NCI-H2107 treated with DMSO at 0.1 percent for 48 hours (cell line): ENCODE data around the gene DIO3.

Experiments used
- DNase-seq: peaks from one replicate; lab custom pipeline; 2025; ENCODE audit not compliant: unreplicated experiment; lab: John Stamatoyannopoulos, UW

DIO3 gene

DNA sequence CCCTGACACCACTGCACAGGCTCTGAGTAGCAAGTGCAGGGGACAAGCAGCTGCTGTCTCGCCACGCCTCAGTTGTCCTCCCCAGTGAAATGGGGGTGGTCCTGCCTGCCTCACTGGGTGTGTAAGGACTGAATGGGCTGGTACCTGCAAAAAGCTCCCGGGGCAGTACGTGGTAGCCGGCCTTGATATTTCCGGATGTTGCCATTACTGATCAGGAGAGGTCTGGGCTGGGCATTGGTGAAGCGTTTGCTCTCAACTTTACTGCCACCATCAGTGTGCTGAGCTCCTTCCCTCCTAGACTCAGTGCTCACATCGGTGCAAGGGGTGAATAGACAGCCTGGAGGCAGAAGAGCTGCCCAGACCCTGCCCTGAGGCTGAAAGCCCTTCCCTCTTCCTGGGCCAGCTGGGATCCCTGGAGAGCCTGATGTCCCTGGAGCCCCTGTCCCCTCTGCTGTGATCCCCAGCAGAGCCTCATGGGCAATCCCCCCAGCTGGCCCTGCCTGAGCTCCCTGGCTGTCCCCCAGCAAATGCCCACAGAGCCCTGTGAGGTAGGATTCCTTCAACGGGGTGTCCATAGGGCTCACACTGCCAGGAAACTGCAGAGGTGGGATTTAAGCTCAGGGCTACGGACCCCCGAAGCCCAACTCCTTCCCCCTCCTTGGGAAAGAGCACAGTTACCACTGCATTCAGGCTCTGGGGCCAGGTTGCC lies 18.2 kb downstream of the DIO3 start:
- no peak for DNase-seq

DNA sequence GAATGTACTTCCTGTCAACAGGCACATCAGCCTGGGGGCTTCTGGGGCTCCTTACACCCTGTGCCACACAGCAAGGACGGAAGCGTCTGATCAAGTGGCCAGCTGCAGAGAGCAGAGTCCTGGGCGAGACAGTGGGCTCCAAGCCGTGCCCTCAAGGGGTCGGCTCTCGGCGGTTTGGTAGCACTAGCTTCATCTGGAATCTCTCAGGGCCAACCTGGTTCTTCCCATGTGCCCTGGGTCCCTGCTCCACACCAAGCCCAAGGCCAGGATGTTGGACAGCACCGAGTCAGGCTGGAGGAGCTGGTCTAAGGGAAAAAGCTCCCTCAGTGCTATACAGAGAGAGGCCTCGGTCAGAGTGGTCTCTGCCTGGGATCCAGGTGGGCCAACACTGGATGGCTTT lies 20.5 kb downstream of the DIO3 start:
- DNase-seq = no peak

DNA sequence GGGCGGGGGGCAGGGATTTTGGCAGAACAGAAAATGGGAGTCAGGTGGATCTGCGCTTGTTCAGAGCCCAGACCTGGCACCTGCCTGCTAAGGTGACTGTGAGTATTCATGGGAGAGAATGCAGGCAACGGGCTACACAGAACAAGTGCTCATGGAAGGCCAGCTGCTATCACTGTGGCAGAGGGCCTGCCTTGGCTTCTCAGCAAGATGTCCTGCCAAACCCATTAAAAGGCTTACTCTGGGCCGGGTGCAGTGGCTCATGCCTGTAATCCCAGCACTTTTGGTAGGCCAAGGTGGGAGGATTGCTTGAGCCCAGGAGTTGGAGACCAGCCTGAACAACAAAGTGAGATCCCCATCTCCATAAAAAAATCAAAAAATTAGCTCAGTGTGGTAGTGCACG lies 21.0 kb downstream of the DIO3 start:
- DNase-seq = no peak

DNA sequence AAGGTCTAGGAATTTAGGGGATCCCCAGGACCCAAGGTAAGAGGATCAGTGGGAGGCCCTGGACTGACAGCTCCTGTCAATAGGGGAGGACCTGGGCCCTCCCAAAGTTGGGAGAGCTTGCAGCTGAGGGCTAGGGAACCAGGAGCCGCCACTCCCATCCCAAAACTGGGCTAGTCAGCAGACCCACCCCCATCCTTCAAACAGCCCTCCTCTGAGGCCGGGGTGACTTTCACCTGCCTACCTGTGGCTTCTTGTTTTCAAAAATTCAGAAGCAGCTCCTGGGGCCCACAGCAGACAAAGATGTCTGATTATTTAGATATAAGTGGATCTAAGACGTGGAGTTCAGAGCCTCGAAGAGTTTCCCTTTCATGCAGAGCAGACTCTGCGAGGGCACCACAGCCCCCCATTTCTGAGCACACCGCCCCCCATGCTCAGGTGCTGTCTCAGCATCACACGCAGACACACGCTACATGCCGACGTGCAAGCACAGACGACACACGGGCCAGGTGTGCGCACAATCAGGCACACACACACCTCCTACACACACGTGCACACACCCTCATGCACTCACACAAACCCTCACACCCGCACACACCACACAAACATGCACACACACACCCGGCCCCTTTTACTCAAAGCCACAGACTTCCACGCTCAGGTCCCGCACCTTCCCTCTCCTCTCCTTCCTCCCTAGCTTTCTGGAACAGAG lies 21.9 kb downstream of the DIO3 start:
- no peak for DNase-seq

DNA sequence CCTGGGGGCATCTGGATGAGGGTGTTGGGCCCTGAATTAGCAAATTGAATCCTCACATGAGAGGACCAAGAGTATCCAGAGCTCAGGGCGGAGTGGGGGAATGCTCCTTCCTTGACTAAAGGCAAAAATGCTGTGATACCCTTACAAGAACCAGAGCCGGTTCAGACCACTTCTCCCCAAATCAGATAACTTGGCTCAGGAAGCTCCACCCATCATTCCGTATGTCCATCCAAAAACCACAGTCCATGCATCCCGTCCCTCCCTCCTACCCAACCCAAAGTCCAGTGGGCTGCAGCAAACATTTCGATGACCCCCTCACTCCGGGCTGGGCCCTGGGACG lies 22.4 kb downstream of the DIO3 start:
- DNase-seq = no peak

DNA sequence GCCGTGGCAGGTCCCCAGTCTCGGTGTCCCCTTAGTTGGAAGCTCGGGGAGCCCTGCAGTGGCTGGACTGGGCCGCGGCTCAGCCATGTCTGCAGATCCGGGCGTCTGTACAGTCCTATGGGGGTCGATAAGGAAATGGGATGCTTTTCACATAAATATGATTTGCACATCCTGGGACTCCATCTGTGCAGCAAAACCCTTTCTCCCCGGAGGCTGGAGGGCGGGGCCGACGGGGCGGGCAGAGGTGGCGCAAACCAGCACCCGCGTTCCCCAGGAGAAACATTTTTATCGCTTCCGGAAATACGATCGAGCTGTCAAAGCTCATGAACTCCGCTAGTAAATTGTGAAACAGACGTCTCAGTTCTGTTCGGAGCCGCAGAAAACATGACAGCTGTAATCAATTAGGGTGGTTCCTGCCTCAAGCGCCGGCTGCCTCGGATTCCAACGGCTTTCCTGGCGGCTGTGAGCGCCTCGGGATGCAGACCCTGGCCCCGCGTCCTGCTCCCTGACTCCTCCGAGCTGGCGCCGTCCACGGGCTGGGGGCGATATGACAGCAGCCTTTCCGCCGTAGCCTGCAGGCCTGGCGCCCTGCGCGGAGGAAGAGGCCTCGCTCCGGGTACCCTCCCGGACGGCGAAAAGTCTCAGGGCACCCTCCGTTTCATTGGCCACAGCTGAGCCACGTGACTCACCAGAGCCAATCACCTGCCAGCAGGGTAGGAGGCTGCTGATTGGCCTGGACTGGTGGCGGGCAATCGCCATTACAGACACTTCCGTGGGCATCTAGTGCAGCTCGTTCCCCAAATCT lies 23.0 kb downstream of the DIO3 start:
- DNase-seq = no peak

DNA sequence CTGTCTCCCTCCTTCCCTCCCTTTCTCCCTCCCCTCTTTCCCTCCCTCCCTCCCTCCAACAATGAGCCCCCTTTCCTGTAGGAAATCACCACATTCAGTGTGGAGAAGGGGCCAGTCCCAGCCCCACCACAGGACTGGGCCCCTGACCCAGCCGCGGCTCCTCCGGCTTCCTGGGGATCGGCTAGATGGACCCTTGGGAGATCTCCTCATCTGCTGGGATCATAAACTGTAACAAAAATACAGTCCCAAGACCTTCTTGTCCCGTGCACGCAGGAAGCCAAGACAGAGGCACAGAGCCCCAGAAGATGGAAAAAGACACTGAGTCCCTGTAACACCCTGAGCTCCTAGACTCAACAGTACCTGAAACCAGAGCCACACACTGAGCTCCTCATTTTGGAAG lies 23.9 kb downstream of the DIO3 start:
- DNase-seq = no peak

DNA sequence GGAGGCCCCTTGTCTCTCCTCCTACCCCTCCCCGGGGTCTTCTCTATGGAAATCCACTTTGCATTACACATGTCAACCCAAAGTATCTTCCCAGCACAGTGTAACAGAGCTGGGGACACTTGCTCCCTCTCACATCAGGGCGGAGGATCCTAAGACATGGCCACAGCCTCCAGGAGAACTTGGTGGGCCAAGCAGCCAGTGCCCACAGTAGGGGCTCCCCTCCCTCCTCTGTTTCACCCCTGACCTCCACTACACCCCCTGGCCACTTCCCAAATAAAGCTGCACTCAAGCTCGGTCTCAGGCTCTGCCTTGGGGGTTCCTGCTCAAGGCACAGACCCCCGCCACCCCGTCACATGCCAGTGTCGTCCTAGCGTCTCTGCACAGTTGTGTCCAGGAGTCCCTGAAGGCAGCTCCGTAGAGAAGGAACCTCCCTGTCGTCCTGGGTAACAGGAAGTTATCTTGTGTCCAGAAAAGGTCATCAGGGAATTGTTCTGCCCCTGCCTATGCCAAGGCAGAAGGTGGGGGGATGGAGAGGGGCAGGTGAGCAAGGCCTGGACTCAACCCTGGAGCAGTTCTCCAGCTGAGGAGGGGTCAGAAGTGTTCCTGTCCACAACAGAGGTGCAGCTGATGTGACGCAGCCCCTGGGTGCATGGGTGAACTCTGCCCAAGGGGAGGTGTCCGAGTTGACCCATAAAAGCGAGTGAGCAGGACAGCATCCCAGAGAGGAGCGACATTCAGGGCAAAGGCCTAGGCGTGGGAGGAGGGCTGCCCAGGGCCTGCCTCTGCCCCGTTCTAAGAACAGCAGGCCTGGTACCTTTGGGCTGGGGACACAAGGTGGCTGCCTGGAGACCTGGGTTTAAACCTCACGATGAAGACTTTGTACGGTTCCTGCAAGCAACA lies 25.5 kb downstream of the DIO3 start:
- DNase-seq = no peak

DNA sequence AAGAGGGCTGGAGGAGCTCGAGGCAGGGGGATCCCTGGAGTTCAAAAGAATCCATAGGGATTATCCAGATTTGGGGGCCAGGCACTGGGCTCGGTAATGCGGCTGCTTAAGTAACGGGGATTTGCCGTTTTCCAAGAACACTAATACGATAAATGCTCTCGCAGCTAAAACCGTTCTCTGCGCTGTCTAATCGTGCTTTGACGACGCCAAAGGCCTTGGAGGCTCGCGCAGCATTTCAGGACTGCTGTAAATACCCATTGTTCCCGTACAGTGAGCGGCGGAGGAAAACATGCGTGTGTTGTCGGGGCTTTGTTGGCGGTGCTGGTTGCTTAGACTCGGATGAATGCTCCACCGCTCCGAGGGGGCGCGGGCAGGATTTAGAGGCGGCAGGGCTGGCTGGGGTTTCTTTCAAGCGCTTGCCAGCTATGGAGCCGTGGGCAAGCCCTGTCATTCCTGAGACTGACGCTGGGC lies 26.2 kb downstream of the DIO3 start:
- DNase-seq = no peak

DNA sequence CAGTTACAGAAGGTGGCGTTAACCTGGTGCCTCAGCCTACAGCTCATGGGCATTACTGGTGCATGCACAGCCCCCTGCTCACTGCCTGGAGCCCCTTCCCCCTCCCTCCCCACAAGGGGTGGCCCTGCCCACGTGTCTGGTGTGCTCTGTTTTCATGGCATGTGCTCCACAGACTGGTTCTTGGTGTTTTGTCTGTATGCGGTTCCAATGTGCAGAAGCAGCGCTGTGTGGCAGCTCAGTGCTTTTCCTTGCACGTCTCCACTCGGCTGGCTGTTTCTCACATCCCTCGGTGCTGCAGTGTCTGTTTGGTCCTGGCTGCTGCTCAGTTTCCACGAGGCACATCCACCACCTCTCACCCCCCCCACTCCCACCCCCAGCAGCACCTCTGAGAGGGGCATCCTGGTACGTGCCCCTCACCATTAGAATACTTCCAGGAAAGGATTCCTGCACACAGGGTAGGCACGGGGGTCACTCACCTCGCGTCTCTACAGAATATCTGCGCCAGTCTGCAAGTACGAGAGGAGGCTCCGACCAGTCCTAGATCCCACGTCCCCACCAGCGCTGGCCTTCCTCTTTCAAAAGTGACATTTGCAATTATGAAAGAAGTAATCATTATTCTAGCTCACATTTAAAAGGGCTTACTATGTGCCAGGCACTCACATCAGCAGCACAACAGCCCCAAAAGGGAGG lies 27.1 kb downstream of the DIO3 start:
- no peak for DNase-seq

DNA sequence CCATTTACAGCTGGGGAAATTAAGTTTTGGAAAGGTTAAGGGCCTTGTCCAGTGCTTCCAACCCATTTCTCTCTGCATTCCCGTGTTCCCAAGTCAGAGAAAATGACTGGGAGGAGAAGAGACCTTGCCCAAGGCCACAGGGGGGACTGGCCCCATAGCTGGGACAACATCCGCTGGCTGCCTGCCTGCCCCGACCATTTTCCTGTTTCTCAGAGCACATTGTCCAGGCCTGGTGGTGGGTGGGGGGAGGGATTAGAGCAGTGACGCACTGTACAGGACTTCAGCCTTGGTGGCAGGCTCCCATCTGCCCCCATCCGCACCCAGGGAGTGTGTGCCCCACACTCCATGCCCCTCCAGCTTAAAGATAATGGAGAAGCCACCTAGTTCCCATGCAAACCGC lies 27.7 kb downstream of the DIO3 start:
- DNase-seq = no peak

DNA sequence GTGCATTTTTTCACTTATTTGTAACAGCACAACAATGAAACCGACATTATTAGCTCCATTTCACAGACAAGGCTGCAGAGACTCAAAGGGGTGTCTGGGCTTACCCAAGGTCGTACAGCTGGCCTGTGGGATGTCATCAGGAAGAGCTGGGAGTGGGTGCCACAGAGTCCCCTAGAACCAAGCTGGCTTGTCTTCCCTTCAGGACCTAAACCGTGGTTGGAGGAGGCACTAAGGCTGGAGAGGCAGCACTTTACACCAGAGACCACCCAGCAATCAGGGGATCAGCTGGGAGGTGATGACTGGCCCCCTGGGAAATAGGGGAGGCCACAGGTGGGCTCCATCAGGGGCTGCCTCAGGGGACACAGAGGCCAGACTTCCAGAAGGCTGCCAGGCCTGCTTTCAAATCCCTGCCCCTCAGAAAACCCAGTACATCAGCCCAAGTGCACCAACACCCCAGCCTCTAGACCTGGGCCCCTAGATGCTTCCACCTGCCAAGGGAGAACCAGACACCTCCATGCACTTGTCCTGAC lies 28.3 kb downstream of the DIO3 start:
- no peak for DNase-seq

DNA sequence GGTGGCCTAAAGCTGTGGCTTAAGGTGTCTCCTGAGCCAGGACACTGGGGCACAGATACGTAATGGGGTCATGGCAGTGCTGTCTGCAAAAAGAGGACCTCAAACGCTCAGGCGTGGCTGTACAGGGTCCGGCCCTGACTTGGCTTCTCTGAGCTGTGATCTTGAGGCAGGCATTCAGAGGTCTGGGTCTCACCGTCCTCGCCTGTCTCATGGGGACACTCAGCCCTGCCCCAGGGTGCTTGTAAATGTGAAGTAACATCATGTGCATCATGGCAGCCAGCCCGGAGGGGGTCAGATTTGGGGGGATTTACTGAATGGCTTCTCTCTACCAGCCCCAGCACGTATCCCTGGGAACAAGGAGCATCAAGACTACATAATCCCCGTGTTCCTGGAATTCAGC lies 28.8 kb downstream of the DIO3 start:
- DNase-seq = no peak

DNA sequence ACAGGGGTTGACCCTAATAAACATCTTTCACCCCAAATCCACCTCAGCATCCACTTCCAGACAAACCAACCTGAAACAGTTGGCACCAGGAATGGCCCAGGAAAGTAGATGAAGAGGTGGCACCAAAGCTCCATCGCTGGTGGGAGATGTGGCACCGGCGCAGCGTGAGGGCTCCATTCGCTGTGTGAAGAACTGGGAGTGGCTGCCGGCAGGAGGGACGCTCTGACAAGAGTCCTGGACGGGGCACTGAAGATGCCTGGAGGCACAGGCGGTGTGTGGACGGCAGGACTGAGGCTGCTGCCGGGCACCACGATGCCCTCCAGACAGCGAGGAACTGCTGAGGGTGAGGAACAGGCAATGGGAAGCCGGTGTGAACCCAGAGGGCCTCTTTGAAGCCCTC lies 29.3 kb downstream of the DIO3 start:
- no peak for DNase-seq

DNA sequence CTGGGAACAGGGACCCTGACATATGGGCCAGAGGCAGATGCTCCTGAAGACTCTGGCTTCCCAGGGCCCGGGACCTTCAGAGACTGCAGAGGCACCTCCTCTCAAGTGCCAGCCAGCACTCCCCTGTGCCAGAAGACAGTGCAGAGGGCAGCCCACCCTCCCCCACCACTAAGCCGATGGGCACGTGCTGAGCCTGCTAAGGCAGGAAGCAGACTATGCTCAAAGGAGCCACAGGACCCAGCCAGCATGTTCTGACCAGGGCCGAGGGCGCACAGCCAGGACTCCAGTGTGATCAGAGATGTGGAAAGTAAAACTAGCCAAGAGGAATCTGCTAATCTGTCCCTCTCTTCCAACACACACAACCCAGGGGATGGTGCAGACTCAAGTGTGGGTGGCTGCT lies 29.8 kb downstream of the DIO3 start:
- no peak for DNase-seq

DNA sequence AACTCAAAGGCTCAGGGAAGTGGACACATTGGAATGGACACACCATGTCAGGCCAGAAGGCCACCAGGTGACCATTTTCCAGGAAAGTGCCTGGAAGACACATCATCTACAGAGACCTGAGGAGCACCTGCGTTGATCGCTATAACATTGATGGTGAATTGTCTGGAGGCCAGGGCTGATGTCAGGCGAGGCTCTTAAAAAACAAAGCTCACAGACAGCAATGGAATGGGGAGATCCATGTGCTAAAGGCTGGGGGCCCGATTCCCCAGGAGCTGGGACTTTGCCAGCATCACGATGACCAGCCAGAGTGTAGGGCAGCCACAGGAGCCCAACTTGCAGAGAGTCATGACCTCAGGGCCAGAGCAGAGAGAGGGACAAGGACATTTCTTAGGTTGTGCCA lies 30.3 kb downstream of the DIO3 start:
- no peak for DNase-seq

DNA sequence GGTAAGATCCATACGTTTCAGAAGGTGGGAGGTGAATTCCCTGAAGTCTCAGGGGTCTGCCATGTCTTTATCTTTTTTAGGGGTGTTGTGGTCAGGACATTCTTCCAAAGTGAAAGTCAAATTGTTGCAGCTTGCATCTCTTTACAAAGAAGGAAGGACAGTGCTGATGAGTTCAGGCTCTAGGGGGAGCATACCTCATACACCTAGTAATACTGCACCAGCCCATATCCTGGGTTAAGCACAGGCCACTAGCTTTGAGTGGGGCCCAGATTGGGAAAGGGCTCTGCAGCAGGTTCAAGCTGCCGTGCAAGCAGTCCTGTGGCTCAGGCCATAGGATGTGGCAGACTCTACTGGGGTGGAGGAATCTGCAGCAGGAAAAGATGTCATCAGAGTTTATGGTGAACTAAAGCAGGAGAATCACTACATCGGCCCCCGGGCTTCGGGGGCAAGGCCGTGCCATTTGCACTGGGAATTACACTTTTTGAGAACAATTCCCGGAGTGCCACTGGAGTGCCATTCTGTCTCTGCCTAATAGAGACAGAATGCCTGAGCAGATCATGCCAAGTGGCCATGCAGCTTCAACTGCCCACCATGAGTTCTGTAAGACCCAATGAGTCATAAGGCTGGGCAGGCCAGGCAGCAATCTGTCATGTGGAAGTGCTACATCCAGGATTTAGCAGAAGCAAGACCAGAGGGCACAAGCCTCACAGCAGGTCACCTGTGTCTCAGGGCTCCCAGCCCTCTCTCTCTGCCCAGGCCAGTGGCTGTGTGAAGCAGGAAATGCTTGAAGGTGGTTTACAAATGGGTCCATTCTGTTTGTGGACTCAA lies 32.3 kb downstream of the DIO3 start:
- no peak for DNase-seq

DNA sequence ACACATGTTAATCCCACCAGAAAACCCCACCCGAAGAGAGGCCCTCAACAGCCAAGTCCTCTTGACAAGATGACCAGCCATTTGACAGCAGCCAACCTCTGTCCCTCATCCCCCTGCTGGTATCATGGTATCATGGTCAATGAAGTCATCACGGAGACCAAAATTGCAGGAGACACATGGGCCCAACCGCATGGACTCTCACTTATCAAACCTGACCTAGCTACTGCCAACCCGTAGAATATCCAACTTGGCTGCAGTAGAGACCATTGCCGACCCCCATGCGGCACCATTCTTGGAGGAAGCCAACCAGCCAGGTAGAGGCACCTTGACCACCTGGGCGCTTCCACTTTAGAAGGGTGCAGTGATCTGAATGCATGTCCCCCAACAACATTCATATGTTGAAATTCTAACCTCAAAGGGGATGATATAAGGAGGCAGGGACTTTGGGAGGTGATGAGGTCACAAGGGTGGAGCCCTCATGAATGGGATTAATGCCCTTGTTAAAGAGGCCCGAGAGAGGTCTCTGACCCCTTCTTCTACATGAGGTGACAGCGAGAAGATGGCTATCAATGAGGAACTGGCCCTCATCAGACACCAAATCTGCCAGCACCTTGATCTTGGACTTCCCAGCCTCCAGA lies 33.3 kb downstream of the DIO3 start:
- no peak for DNase-seq

DNA sequence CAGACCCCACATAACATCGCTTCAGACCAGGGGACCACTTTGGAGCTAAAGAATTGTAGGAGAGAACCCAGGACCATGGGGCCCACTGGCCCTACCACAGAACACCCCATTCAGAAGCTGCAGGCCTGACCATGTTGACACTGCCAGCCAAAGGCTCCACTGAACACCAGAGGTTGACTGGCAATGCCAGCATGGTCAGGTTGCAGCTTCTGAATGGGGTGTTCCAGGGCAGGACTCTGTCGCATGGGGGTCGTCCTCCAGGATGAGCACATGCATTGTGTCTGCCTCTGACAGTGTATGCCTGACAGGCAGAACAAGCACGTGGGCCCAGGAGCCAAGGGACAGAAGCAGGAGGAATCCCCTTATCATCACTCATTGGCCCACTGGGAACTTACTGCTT lies 34.1 kb downstream of the DIO3 start:
- DNase-seq = no peak
